SK-N-SH treated with all-trans-retinoic acid at 6 μM for 48 hours (cell line): ENCODE measurements around the gene SBSN.

Experiments used
- ATAC-seq: fragments of 200-7000 bp; cut with Tn5 transposase; 3 replicates; pipeline ENCODE4 v1.9.1; 2020; ENCODE audit warnings: mild to moderate bottlenecking, moderate library complexity
- BACH2 ChIP-seq: fragments of 250-450 bp; sonication (Bioruptor Pico); IDR thresholded peaks from 2 replicates; pipeline ENCODE4 v1.9.0; 2021; ENCODE audit warnings: mild to moderate bottlenecking, borderline replicate concordance
- CSDC2 ChIP-seq: fragments of 250-450 bp; sonication (Bioruptor Pico); IDR thresholded peaks from 2 replicates; pipeline ENCODE4 v1.5.0; 2020; ENCODE audit warnings: mild to moderate bottlenecking, moderate library complexity
- ESRRG ChIP-seq: fragments of 250-450 bp; sonication (Bioruptor Pico); IDR thresholded peaks from 2 replicates; pipeline ENCODE4 v1.6.1; 2021; ENCODE audit warnings: mild to moderate bottlenecking
- GLIS3 ChIP-seq: fragments of 250-450 bp; sonication (Bioruptor Pico); IDR thresholded peaks from 2 replicates; pipeline ENCODE4 v1.5.0; 2020; ENCODE audit warnings: mild to moderate bottlenecking, moderate library complexity
- OSR1 ChIP-seq: fragments of 250-450 bp; sonication (Bioruptor Pico); IDR thresholded peaks from 2 replicates; pipeline ENCODE4 v1.8.0; 2022; ENCODE audit warnings: moderate library complexity, mild to moderate bottlenecking, inconsistent platforms
- PPARA ChIP-seq: fragments of 250-450 bp; sonication (Bioruptor Pico); IDR thresholded peaks from 2 replicates; pipeline ENCODE4 v1.5.0; 2020; ENCODE audit warnings: mild to moderate bottlenecking, borderline replicate concordance
- RARB ChIP-seq: fragments of 250-450 bp; sonication (Bioruptor Pico); IDR thresholded peaks from 2 replicates; pipeline ENCODE4 v1.8.0; 2021; ENCODE audit warnings: mild to moderate bottlenecking, moderate library complexity
- SNAI2 ChIP-seq: fragments of 250-450 bp; sonication (Bioruptor Pico); IDR thresholded peaks from 2 replicates; pipeline ENCODE4 v1.5.0; 2020; ENCODE audit warnings: mild to moderate bottlenecking, moderate library complexity
- TCF4 ChIP-seq: fragments of 250-450 bp; sonication (Bioruptor Pico); IDR thresholded peaks from 2 replicates; pipeline ENCODE4 v1.8.0; 2021; ENCODE audit warnings: mild to moderate bottlenecking, moderate library complexity, borderline replicate concordance
- TOX ChIP-seq: fragments of 250-450 bp; sonication (Bioruptor Pico); IDR thresholded peaks from 2 replicates; pipeline ENCODE4 v1.8.0; 2021; ENCODE audit warnings: mild to moderate bottlenecking, moderate library complexity, borderline replicate concordance
- ZC3H10 ChIP-seq: fragments of 250-450 bp; sonication (Bioruptor Pico); IDR thresholded peaks from 2 replicates; pipeline ENCODE4 v1.5.1; 2021; ENCODE audit warnings: mild to moderate bottlenecking, moderate library complexity
- ZFP3 ChIP-seq: fragments of 250-450 bp; sonication (Bioruptor Pico); IDR thresholded peaks from 2 replicates; pipeline ENCODE4 v1.5.0; 2020; ENCODE audit warnings: mild to moderate bottlenecking, moderate library complexity
- ZFP30 ChIP-seq: fragments of 450-650 bp; formaldehyde crosslinking; IDR thresholded peaks from 2 replicates; pipeline ENCODE4 v1.5.0; 2022; ENCODE audit warnings: mild to moderate bottlenecking, moderate library complexity
- ZNF565 ChIP-seq: fragments of 450-650 bp; formaldehyde crosslinking; conservative IDR thresholded peaks from 2 replicates; pipeline ENCODE4 v1.5.0; 2020; ENCODE audit warnings: low read depth, mild to moderate bottlenecking, moderate library complexity
- ZNF70 ChIP-seq: fragments of 450-650 bp; formaldehyde crosslinking; IDR thresholded peaks from 2 replicates; pipeline ENCODE4 v1.5.0; 2020; ENCODE audit warnings: mild to moderate bottlenecking, moderate library complexity
- ZNF8 ChIP-seq: fragments of 450-650 bp; formaldehyde crosslinking; IDR thresholded peaks from 2 replicates; pipeline ENCODE4 v1.5.0; 2020; ENCODE audit warnings: mild to moderate bottlenecking, moderate library complexity
- TF ChIP-seq, protein P1 (sequence below): fragments of 250-450 bp; sonication (Bioruptor Pico); IDR thresholded peaks from 2 replicates; pipeline ENCODE4 v1.5.1; 2020; ENCODE audit warnings: low read depth, mild to moderate bottlenecking, moderate library complexity
- TF ChIP-seq, protein P2 (sequence below): fragments of 250-450 bp; sonication (Bioruptor Pico); IDR thresholded peaks from 2 replicates; pipeline ENCODE4 v1.8.0; 2020; ENCODE audit warnings: mild to moderate bottlenecking, moderate library complexity, borderline replicate concordance
- TF ChIP-seq, protein P3 (sequence below): fragments of 250-450 bp; sonication (Bioruptor Pico); IDR thresholded peaks from 2 replicates; pipeline ENCODE4 v1.5.0; 2020; ENCODE audit warnings: mild to moderate bottlenecking, moderate library complexity
- TF ChIP-seq, protein P4 (sequence below): fragments of 250-450 bp; sonication (Bioruptor Pico); IDR thresholded peaks from 2 replicates; pipeline ENCODE4 v1.5.1; 2021; ENCODE audit warnings: mild to moderate bottlenecking, moderate library complexity

The SBSN gene

DNA sequence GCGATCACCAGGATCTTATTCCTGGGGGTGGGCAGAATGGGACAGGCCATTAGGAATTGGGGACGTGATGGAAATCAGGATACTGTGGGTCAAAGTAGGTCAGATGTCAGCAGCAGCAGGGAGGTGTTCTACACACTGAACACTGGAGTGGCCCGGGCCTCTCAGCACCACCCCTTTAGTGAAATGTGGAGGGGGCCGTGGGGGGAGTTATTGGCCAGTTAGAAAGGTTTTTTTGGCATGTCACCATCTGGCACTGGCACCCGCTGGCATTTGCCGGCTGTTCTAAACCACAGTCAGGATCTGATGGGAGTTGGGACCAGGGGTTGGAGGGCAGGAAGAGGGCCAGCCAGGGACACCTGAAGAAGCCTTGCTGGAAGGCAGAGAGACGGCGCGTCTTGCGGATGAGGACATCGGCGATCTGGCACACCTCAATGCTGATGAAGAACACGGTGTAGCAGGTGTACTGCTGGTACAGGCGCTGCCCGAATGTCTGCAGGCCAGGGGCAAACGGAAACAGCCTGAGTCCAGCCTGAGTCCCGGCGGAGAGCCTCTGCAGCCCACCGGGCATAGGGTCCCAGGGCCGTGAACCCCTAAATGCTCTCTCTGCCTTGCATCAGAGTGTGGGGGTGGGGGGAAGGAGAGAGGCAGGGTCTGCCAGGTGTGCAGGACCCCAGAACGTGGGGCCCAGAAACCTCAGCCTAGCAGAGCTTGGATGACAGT is 23.1 kb upstream of the SBSN start:
- TF ChIP-seq ZNF565 (CRISPR knock-in tag) (no peak), CSDC2 (no peak), ESRRG (no peak), TOX (CRISPR knock-in tag) (no peak), GLIS3 (no peak), BACH2 (CRISPR knock-in tag) (no peak), PPARA (no peak), ZC3H10 (CRISPR knock-in tag) (no peak), ZNF70 (CRISPR knock-in tag) (no peak), SNAI2 (no peak), OSR1 (no peak), ZFP3 (no peak)
- TF ChIP-seq, protein P1, sequence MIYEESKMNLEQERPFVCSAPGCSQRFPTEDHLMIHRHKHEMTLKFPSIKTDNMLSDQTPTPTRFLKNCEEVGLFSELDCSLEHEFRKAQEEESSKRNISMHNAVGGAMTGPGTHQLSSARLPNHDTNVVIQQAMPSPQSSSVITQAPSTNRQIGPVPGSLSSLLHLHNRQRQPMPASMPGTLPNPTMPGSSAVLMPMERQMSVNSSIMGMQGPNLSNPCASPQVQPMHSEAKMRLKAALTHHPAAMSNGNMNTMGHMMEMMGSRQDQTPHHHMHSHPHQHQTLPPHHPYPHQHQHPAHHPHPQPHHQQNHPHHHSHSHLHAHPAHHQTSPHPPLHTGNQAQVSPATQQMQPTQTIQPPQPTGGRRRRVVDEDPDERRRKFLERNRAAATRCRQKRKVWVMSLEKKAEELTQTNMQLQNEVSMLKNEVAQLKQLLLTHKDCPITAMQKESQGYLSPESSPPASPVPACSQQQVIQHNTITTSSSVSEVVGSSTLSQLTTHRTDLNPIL (CRISPR knock-in tag), result no peak
- TF ChIP-seq, protein P2, sequence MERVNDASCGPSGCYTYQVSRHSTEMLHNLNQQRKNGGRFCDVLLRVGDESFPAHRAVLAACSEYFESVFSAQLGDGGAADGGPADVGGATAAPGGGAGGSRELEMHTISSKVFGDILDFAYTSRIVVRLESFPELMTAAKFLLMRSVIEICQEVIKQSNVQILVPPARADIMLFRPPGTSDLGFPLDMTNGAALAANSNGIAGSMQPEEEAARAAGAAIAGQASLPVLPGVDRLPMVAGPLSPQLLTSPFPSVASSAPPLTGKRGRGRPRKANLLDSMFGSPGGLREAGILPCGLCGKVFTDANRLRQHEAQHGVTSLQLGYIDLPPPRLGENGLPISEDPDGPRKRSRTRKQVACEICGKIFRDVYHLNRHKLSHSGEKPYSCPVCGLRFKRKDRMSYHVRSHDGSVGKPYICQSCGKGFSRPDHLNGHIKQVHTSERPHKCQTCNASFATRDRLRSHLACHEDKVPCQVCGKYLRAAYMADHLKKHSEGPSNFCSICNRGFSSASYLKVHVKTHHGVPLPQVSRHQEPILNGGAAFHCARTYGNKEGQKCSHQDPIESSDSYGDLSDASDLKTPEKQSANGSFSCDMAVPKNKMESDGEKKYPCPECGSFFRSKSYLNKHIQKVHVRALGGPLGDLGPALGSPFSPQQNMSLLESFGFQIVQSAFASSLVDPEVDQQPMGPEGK (CRISPR knock-in tag), result no peak
- TF ChIP-seq, protein P3, sequence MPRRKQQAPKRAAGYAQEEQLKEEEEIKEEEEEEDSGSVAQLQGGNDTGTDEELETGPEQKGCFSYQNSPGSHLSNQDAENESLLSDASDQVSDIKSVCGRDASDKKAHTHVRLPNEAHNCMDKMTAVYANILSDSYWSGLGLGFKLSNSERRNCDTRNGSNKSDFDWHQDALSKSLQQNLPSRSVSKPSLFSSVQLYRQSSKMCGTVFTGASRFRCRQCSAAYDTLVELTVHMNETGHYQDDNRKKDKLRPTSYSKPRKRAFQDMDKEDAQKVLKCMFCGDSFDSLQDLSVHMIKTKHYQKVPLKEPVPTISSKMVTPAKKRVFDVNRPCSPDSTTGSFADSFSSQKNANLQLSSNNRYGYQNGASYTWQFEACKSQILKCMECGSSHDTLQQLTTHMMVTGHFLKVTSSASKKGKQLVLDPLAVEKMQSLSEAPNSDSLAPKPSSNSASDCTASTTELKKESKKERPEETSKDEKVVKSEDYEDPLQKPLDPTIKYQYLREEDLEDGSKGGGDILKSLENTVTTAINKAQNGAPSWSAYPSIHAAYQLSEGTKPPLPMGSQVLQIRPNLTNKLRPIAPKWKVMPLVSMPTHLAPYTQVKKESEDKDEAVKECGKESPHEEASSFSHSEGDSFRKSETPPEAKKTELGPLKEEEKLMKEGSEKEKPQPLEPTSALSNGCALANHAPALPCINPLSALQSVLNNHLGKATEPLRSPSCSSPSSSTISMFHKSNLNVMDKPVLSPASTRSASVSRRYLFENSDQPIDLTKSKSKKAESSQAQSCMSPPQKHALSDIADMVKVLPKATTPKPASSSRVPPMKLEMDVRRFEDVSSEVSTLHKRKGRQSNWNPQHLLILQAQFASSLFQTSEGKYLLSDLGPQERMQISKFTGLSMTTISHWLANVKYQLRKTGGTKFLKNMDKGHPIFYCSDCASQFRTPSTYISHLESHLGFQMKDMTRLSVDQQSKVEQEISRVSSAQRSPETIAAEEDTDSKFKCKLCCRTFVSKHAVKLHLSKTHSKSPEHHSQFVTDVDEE (CRISPR knock-in tag), result no peak
- TF ChIP-seq, protein P4, sequence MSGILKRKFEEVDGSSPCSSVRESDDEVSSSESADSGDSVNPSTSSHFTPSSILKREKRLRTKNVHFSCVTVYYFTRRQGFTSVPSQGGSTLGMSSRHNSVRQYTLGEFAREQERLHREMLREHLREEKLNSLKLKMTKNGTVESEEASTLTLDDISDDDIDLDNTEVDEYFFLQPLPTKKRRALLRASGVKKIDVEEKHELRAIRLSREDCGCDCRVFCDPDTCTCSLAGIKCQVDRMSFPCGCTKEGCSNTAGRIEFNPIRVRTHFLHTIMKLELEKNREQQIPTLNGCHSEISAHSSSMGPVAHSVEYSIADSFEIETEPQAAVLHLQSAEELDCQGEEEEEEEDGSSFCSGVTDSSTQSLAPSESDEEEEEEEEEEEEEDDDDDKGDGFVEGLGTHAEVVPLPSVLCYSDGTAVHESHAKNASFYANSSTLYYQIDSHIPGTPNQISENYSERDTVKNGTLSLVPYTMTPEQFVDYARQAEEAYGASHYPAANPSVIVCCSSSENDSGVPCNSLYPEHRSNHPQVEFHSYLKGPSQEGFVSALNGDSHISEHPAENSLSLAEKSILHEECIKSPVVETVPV (CRISPR knock-in tag), result no peak
- no peak for ATAC-seq

DNA sequence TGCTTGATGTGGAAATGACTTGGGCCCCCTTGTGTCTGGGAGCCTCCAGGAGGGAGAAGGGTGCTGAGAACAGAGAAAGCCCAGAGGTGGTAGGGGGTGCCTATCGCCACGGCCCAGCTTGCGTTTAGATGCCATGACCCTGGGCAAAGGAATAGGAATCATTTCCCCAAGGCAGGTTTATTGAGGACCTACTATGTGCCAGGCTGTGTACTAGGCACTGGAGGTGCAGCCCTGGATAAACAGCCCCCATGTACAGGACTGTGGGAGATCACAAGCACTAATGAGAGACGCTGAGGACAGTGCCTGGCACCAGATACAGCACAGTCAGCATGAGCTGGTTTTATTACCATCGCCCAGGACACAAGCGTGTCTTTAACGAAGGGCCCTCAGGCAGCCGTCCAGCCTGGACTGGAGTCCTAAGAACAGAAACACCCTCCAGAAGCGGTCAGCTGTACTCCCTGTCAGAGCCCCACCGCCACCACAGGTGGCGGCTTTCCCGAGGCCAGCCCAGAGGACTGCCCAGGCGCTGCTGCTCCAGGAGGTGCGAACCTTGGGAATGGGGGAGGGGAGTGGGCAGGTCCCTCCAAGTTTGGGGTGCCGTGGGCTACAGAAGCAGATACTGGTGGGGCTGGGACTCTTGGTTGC is 21.9 kb upstream of the SBSN start:
- TF ChIP-seq RARB (CRISPR knock-in tag) (no peak), ZC3H10 (CRISPR knock-in tag) (no peak), GLIS3 (no peak), ZNF8 (no peak), TCF4 (no peak), ZFP30 (CRISPR knock-in tag) (no peak), CSDC2 (no peak)
- TF ChIP-seq, protein P2 (CRISPR knock-in tag), result no peak
- TF ChIP-seq, protein P3 (CRISPR knock-in tag), result no peak
- TF ChIP-seq, all 23 proteins: peak for 0

More for the DNA sequence above, 21.9 kb upstream of the SBSN start:
- no peak for ATAC-seq
